Upper lobe of left lung (tissue), 6 donors: Measurements from ENCODE around the gene KRT76. TPM values are rescaled to one million over a fixed set of nuclear protein-coding genes. Genes with fewer than 3 reads are reported as not detected.

Experiments
- ATAC-seq, 2 donors: fragments of 200-7000 bp; cut with Tn5 transposase; one replicate each; pipeline ENCODE4 v1.9.1; 2022; ENCODE audit warnings: mild to moderate bottlenecking in 2 of 2, moderate library complexity in 2 of 2; ENCODE audit not compliant: low FRiP score in 2 of 2
- DNase-seq, 2 donors: peaks; one replicate each; pipeline ENCODE4 v3.0.0-alpha.2; 2019 to 2020
- H3K27ac ChIP-seq, 4 donors: fragments of 200-600 bp; sonication (generic); one replicate each; pipeline ENCODE4 v1.5.1; 2016 to 2019
- H3K27me3 ChIP-seq, 4 donors: fragments of 200-600 bp; sonication (generic); one replicate each; pipeline ENCODE4 v1.5.1; 2017 to 2019
- H3K36me3 ChIP-seq, 4 donors: fragments of 200-600 bp; sonication (generic); one replicate each; pipeline ENCODE4 v1.5.1; 2016 to 2019
- H3K4me1 ChIP-seq, 4 donors: fragments of 200-600 bp; sonication (generic); one replicate each; pipeline ENCODE4 v1.5.1; 2018 to 2019
- H3K4me3 ChIP-seq, 4 donors: fragments of 200-600 bp; sonication (generic); one replicate each; pipeline ENCODE4 v1.5.1; 2017 to 2019; ENCODE audit warnings: mild to moderate bottlenecking in 2 of 4, moderate library complexity in 1 of 4
- H3K9me3 ChIP-seq, 4 donors: fragments of 200-600 bp; sonication (generic); one replicate each; pipeline ENCODE4 v1.5.1; 2018 to 2019
- EP300 ChIP-seq, 4 donors: sonication (generic); formaldehyde crosslinking; IDR thresholded peaks; one replicate each; pipeline ENCODE4 v1.5.1; 2017; ENCODE audit warnings: antibody characterized with exemption in 4 of 4, control low read depth in 2 of 4
- POLR2A ChIP-seq, 4 donors: fragments of 450-650 bp; IDR thresholded peaks; one replicate each; pipeline ENCODE4 v1.5.1; 2016 to 2017; ENCODE audit warnings: antibody characterized with exemption in 4 of 4, mild to moderate bottlenecking in 2 of 4
- POLR2AphosphoS5 ChIP-seq, 2 donors: sonication (generic); formaldehyde crosslinking; IDR thresholded peaks; one replicate each; pipeline ENCODE4 v1.5.1; 2017; ENCODE audit warnings: antibody characterized with exemption in 2 of 2
- WGBS, 2 donors: methylation state at CpG; one replicate each; pipeline ENCODE4 v1.1.5; 2017 to 2018; 5-methylcytosine and 5-hydroxymethylcytosine counted together
- small RNA-seq, 4 donors: library from RNA; depleted of rRNA; stranded (forward); fragments of <200 nt; gene quantifications; one replicate each; pipeline ENCODE3, GENCODE V24; 2016
- total RNA-seq, 6 donors: library from RNA; depleted of rRNA in 4 of 6; stranded (reverse); fragments of >200 nt in 4 of 6; gene quantifications; one replicate each; pipeline versions ENCODE4 v1.1.0 to v1.2.1, GENCODE V29; 2016 to 2021
- TF ChIP-seq, protein P1 (sequence below), 6 experiments: fragments of 450-650 bp in 4 of 6; fragments of 200-600 bp in 2 of 6; sonication (generic) in 2 of 6; IDR thresholded peaks; one replicate each; pipeline ENCODE4 v1.5.1; 2016 to 2019; ENCODE audit warnings: antibody characterized with exemption in 6 of 6
- donor health status: DM: no; HTN: no; CAD: no; lungs with moderate emphysema.
- donor health status: DM: no; HTN: yes; CAD: no; lungs with severe emphysema.

The KRT76 gene
- total RNA-seq, 6 donors from 2014 or later: not detected

DNA sequence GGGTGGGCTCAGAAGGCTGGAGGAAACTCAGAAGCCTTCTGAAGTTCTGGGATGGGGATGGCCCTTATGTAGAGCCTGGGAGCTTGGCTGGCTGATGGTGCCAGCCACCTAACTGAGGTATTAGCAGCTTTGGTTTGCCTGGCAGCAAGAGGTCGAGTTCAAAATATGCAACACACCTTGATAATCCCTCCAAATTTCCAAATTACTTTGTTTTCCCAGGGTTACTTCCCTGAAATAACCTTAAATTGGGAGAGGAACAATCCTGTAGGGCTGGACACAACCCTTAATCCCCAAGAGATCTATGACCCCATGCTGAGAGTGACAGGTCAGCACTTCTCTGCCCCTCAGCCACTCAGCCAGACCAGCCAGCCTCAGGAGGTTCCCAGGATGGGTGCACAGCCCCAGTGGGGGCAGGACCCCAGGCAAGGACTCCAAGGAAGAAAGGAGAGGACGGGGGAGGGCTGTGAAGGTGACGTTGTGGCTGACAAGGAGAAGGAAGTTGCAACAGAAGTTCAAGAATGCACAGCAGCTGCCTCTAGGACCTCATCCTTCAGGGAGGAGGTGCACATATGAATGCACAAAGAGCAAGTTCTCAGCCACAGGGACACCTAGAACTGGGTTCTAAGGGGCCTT is 55.2 kb downstream of the KRT76 start:
- DNase-seq (no peak), ATAC-seq (no peak)
- Histone ChIP-seq H3K36me3 (no peaks in the 10 kb centered on the region), H3K27me3 (no peaks in the 10 kb centered on the region), H3K4me3 (no peak overlapping the region), H3K9me3 (no peaks in the 10 kb centered on the region), H3K27ac (no peak overlapping the region), H3K4me1 (no peaks in the 10 kb centered on the region)
- WGBS, 2 donors: 28 to 46% methylated on average over 3 of the region's 3 CpGs
- TF ChIP-seq POLR2AphosphoS5 (IDR thresholded peaks at IDR 0.05): no peak

DNA sequence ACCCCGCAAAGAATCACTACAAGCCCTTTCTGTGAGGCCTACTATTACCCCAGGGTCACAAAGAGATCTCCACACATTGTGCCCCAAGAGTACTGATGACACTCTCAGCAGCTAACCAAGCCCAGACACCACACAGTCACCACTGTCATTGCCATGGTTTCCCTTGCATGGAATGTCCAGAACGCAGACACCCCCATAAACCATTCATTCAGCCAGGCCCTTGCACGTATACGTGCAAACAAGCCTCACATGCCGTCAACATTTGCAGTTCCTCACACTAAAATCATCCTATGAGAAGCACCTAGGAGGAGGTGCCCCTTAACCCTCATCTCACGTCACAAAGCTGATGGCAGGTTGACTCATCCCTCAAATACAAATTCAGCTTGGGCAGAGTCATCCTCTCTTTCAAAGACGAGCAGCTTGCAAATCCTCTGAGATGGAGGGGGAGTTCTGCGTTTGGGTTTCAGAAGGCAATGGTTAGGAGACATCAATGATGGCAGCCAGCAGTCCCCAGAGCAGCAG is 56.7 kb downstream of the KRT76 start:
- 80 to 82% methylated on average over 6 to 8 of the region's 8 CpGs for WGBS, 2 donors
- ATAC-seq (no peak), DNase-seq (no peak)
- no peak for TF ChIP-seq POLR2AphosphoS5 (IDR thresholded peaks at IDR 0.05)
- TF ChIP-seq, protein P1, sequence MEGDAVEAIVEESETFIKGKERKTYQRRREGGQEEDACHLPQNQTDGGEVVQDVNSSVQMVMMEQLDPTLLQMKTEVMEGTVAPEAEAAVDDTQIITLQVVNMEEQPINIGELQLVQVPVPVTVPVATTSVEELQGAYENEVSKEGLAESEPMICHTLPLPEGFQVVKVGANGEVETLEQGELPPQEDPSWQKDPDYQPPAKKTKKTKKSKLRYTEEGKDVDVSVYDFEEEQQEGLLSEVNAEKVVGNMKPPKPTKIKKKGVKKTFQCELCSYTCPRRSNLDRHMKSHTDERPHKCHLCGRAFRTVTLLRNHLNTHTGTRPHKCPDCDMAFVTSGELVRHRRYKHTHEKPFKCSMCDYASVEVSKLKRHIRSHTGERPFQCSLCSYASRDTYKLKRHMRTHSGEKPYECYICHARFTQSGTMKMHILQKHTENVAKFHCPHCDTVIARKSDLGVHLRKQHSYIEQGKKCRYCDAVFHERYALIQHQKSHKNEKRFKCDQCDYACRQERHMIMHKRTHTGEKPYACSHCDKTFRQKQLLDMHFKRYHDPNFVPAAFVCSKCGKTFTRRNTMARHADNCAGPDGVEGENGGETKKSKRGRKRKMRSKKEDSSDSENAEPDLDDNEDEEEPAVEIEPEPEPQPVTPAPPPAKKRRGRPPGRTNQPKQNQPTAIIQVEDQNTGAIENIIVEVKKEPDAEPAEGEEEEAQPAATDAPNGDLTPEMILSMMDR (IDR thresholded peaks at IDR 0.05): no peak
- TF ChIP-seq POLR2A (IDR thresholded peaks at IDR 0.05): no peak
- TF ChIP-seq EP300 (IDR thresholded peaks at IDR 0.05): no peak
- no peak overlapping the region for H3K27ac ChIP-seq
- no peaks in the 10 kb centered on the region for H3K9me3 ChIP-seq
- no peaks in the 10 kb centered on the region for H3K4me1 ChIP-seq
- H3K36me3 ChIP-seq: no peaks in the 10 kb centered on the region
- H3K4me3 ChIP-seq: no peak overlapping the region
- H3K27me3 ChIP-seq: peaks cover 0 to 4% (median 0%) of the 10 kb centered on the region in 4 donors

Small RNA genes within 50 kb of the gene (small RNA-seq; reads per million reads assigned to genes)
- 0 reads per million in 4 donors for gene AC107016.2

Other genes starting within 250 kb of the KRT76 start
- not detected for gene KRT71, start 224.2 kb downstream of the KRT76 start, total RNA-seq
- not detected for gene KRT74, start 203.5 kb downstream of the KRT76 start, total RNA-seq
- gene KRT72, start 175.9 kb downstream of the KRT76 start, total RNA-seq: under 1 TPM in 2 of 6 donors, not detected in 4; 0.11 to 0.37 TPM
- under 1 TPM in 2 of 6 donors, not detected in 4; 0.15 to 0.55 TPM for gene KRT73, start 158.8 kb downstream of the KRT76 start, total RNA-seq
- not detected for gene KRT2, start 125.1 kb downstream of the KRT76 start, total RNA-seq
- 1 to 10 TPM in 1 of 6 donors, under 1 TPM in 1, not detected in 4; 0.37 to 2.4 TPM for gene KRT1, start 96.9 kb downstream of the KRT76 start, total RNA-seq
- gene KRT77, start 73.8 kb downstream of the KRT76 start, total RNA-seq: not detected
- gene KRT3, start 18.8 kb upstream of the KRT76 start, total RNA-seq: not detected
- 10 to 100 TPM in 4 of 6 donors, 1 to 10 TPM in 2; 2.1 to 36.1 (median 15.1) TPM for gene KRT4, start 36.8 kb upstream of the KRT76 start, total RNA-seq
- gene KRT79, start 57.0 kb upstream of the KRT76 start, total RNA-seq: 1 to 10 TPM in 3 of 6 donors, under 1 TPM in 1, not detected in 2; 0.30 to 8.9 (median 1.3) TPM
- gene KRT78, start 71.6 kb upstream of the KRT76 start, total RNA-seq: under 1 TPM in 2 of 6 donors, not detected in 4; 0.13 to 0.30 TPM
- gene KRT8, start 127.7 kb upstream of the KRT76 start, total RNA-seq: 1,000 to 10,000 TPM in 1 of 6 donors, 100 to 1,000 TPM in 4, 10 to 100 TPM in 1; 90.1 to 1,458 (median 358) TPM
- 1,000 to 10,000 TPM in 1 of 6 donors, 100 to 1,000 TPM in 4, 10 to 100 TPM in 1; 99.5 to 1,221 (median 355) TPM for gene KRT18, start 171.8 kb upstream of the KRT76 start, total RNA-seq
- gene EIF4B, start 229.1 kb upstream of the KRT76 start, total RNA-seq: 100 to 1,000 TPM; 222 to 451 (median 363) TPM